Neural progenitor cell (in vitro differentiated cells): ENCODE measurements around the gene FMC1. TPM values are rescaled to one million over a fixed set of nuclear protein-coding genes. Genes with fewer than 3 reads are reported as not detected.
A peak's percentile ranks its signal among the peaks of the same experiment; 100 is the strongest.
"Not testable (repeated sequence)": the region's sequence is repeated elsewhere in the genome, so short reads cannot be mapped to it uniquely, and the experiment has no call there.

Experiments used
- DNase-seq: peaks from one replicate; pipeline ENCODE4 v3.0.0-alpha.2; 2016; ENCODE audit warnings: low spot score
- H2AFZ ChIP-seq: fragments of 200-600 bp; sonication (generic); replicated peaks from 2 replicates; pipeline ENCODE4 v1.6.1; 2016; ENCODE audit warnings: antibody characterized with exemption
- H3F3A ChIP-seq: fragments of 200-600 bp; sonication (generic); 2 replicates; pipeline ENCODE4 v1.6.1; 2016; ENCODE audit warnings: antibody characterized with exemption, low read depth
- H3K27ac ChIP-seq: fragments of 200-600 bp; sonication (generic); 2 replicates; pipeline ENCODE4 v1.5.1; 2016; ENCODE audit warnings: mild to moderate bottlenecking
- H3K27me3 ChIP-seq: fragments of 200-600 bp; sonication (generic); 2 replicates; pipeline ENCODE4 v1.6.1; 2016; ENCODE audit warnings: mild to moderate bottlenecking, moderate library complexity
- H3K36me3 ChIP-seq: fragments of 200-600 bp; sonication (generic); 2 replicates; pipeline ENCODE4 v1.5.1; 2016
- H3K4me1 ChIP-seq: fragments of 200-600 bp; sonication (generic); 2 replicates; pipeline ENCODE4 v1.6.1; 2016; ENCODE audit warnings: mixed run types
- H3K4me2 ChIP-seq: fragments of 200-600 bp; sonication (generic); 2 replicates; pipeline ENCODE4 v1.6.1; 2016
- H3K4me3 ChIP-seq: fragments of 200-600 bp; sonication (generic); 2 replicates; pipeline ENCODE4 v1.5.1; 2016
- H3K79me2 ChIP-seq: fragments of 200-600 bp; sonication (generic); 2 replicates; pipeline ENCODE4 v1.6.1; 2016; ENCODE audit warnings: low read depth
- H3K9ac ChIP-seq: fragments of 200-600 bp; sonication (generic); 2 replicates; pipeline ENCODE4 v1.6.1; 2016
- H3K9me3 ChIP-seq: fragments of 200-600 bp; sonication (generic); 2 replicates; pipeline ENCODE4 v1.5.1; 2016; ENCODE audit warnings: low read depth
- H4K20me1 ChIP-seq: fragments of 200-600 bp; sonication (generic); 2 replicates; pipeline ENCODE4 v1.6.1; 2016; ENCODE audit warnings: low read depth
- H3K27ac Mint-ChIP-seq: 3 replicates; pipeline ENCODE4 v1.8.0; 2021; ENCODE audit warnings: mixed read lengths
- H3K27me3 Mint-ChIP-seq: 2 replicates; pipeline ENCODE4 v1.8.0; 2022; ENCODE audit warnings: low read depth, mild to moderate bottlenecking, inconsistent platforms, moderate library complexity, mixed read lengths; ENCODE audit not compliant: insufficient read depth
- H3K36me3 Mint-ChIP-seq: 3 replicates; pipeline ENCODE4 v1.8.0; 2021; ENCODE audit warnings: mixed read lengths
- H3K4me1 Mint-ChIP-seq: 3 replicates; pipeline ENCODE4 v1.8.0; 2021; ENCODE audit warnings: mixed read lengths
- H3K4me3 Mint-ChIP-seq: 3 replicates; pipeline ENCODE4 v1.8.0; 2021; ENCODE audit warnings: mild to moderate bottlenecking, moderate library complexity, mixed read lengths
- H3K9me3 Mint-ChIP-seq: 3 replicates; pipeline ENCODE4 v1.8.0; 2020; ENCODE audit warnings: mixed read lengths
- EZH2 ChIP-seq: fragments of 200-600 bp; sonication (generic); IDR thresholded peaks from 2 replicates; pipeline ENCODE4 v1.6.1; 2017; ENCODE audit warnings: antibody characterized with exemption, mild to moderate bottlenecking, moderate library complexity
- EZH2phosphoT487 ChIP-seq: fragments of 200-600 bp; sonication (generic); IDR thresholded peaks from 2 replicates; pipeline ENCODE4 v1.6.1; 2017; ENCODE audit warnings: antibody characterized with exemption
- total RNA-seq: library from RNA; depleted of rRNA; stranded (reverse); fragments of >200 nt; gene quantifications from 2 replicates; pipeline ENCODE4 v1.2.3, GENCODE V29; 2015; ENCODE audit warnings: low replicate concordance
- TF ChIP-seq, protein P1 (sequence below): fragments of 200-600 bp; sonication (generic); IDR thresholded peaks from 2 replicates; pipeline ENCODE4 v1.5.1; 2017; ENCODE audit warnings: antibody characterized with exemption, mild to moderate bottlenecking

FMC1 gene
- total RNA-seq, 1 donor from 2014 or later = 8.1 TPM

DNA sequence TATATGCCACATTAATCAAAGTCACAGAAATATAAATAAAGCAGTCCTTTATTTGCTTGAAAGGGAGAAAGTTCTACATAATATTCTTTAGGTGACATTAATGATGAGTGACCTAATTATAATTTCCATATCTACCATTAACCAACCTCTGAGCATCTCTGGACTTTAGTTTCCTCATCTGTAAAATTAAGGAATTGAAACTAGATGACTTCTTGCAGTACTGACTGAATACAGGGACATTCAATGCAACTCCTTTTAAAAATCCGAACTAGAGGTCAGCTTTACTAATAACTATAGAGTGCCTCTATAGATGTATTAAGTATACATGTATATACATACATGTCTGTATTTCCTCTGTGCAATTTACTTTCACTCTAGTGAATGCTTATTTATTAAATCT is 3.9 kb downstream of the FMC1 start:
- H3K27me3 Mint-ChIP-seq = peaks cover 13% of the 10 kb centered on the region
- H2AFZ ChIP-seq = no peak overlapping the region
- H3K27ac Mint-ChIP-seq = no peak overlapping the region
- peaks cover 22% of the 10 kb centered on the region for H3K36me3 Mint-ChIP-seq
- peaks cover 24% of the 10 kb centered on the region for H3F3A ChIP-seq
- H4K20me1 ChIP-seq = no peaks in the 10 kb centered on the region
- no peak for TF ChIP-seq EZH2phosphoT487
- TF ChIP-seq, protein P1, sequence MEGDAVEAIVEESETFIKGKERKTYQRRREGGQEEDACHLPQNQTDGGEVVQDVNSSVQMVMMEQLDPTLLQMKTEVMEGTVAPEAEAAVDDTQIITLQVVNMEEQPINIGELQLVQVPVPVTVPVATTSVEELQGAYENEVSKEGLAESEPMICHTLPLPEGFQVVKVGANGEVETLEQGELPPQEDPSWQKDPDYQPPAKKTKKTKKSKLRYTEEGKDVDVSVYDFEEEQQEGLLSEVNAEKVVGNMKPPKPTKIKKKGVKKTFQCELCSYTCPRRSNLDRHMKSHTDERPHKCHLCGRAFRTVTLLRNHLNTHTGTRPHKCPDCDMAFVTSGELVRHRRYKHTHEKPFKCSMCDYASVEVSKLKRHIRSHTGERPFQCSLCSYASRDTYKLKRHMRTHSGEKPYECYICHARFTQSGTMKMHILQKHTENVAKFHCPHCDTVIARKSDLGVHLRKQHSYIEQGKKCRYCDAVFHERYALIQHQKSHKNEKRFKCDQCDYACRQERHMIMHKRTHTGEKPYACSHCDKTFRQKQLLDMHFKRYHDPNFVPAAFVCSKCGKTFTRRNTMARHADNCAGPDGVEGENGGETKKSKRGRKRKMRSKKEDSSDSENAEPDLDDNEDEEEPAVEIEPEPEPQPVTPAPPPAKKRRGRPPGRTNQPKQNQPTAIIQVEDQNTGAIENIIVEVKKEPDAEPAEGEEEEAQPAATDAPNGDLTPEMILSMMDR = no peak
- no peak for TF ChIP-seq EZH2
- H3K27ac ChIP-seq = no peak overlapping the region
- no peak overlapping the region for H3K4me2 ChIP-seq
- H3K4me3 Mint-ChIP-seq = no peak overlapping the region
- no peak overlapping the region for H3K4me3 ChIP-seq
- DNase-seq = no peak
- H3K4me1 ChIP-seq = peaks cover 3% of the 10 kb centered on the region
- peaks cover 36% of the 10 kb centered on the region for H3K79me2 ChIP-seq
- no peaks in the 10 kb centered on the region for H3K27me3 ChIP-seq
- peaks cover 14% of the 10 kb centered on the region for H3K36me3 ChIP-seq
- no peak overlapping the region for H3K9ac ChIP-seq
- peaks cover 7% of the 10 kb centered on the region for H3K9me3 Mint-ChIP-seq
- no peaks in the 10 kb centered on the region for H3K9me3 ChIP-seq
- H3K4me1 Mint-ChIP-seq = peaks cover 18% of the 10 kb centered on the region

DNA sequence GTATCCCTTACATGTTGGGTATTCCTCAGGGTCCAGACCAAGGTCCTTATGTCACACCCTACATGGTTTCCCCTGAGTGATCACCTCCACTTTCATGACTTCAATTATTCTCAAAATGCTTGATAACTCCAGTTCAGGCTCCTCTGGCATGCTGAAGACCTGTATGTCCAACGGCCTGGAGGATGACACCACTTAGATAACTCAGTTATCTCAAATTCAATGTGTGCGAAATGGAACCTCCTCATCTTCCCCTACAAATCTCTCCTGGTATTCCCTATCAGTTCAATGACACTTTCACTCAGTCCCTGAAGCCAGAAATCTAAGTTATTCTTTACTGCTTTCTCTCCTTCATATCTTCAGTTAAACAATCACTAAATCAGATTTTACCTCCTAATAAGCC is 9.9 kb downstream of the FMC1 start:
- peaks cover 10% of the 10 kb centered on the region for H3F3A ChIP-seq
- no peak overlapping the region for H3K27ac Mint-ChIP-seq
- H3K27ac ChIP-seq = no peak overlapping the region
- H3K27me3 ChIP-seq = no peaks in the 10 kb centered on the region
- H3K9me3 Mint-ChIP-seq = no peaks in the 10 kb centered on the region
- H3K27me3 Mint-ChIP-seq = peaks cover 4% of the 10 kb centered on the region
- no peak overlapping the region for H3K4me3 Mint-ChIP-seq
- no peak overlapping the region for H3K4me2 ChIP-seq
- H3K4me1 ChIP-seq = no peaks in the 10 kb centered on the region
- DNase-seq = no peak
- no peaks in the 10 kb centered on the region for H4K20me1 ChIP-seq
- no peaks in the 10 kb centered on the region for H3K9me3 ChIP-seq
- no peaks in the 10 kb centered on the region for H3K79me2 ChIP-seq
- no peak overlapping the region for H2AFZ ChIP-seq
- H3K4me3 ChIP-seq = no peak overlapping the region
- peaks cover 8% of the 10 kb centered on the region for H3K36me3 ChIP-seq
- TF ChIP-seq EZH2 (no peak), EZH2phosphoT487 (no peak)
- TF ChIP-seq, protein P1 = no peak
- H3K4me1 Mint-ChIP-seq = no peaks in the 10 kb centered on the region
- peaks cover 35% of the 10 kb centered on the region for H3K36me3 Mint-ChIP-seq
- no peak overlapping the region for H3K9ac ChIP-seq

DNA sequence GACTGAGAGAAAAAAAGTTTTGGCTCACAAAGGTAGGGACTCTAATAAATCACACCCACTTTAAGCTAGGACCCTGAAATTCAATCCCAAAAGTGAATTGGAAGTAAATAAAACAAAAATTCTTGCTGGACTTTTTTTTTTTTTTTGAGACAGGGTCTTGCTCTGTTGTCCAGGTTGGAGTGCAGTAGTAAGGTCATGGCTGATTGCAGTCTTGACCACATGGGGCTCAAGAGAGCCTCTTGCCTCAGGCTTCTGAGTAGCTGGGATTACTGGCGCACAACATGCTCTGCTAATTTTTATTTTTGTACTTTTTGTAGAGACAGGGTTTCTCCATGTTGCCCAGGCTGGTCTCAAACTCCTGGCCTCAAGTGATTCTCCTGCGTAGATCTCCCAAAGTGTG is 13.6 kb downstream of the FMC1 start:
- Mint-ChIP-seq H3K4me1 (peaks cover 7% of the 10 kb centered on the region), H3K27me3 (peaks cover 7% of the 10 kb centered on the region), H3K27ac (no peak overlapping the region), H3K9me3 (no peaks in the 10 kb centered on the region), H3K4me3 (no peak overlapping the region), H3K36me3 (peaks cover 24% of the 10 kb centered on the region)
- Histone ChIP-seq H3K9ac (no peak overlapping the region), H3K4me3 (no peak overlapping the region), H3K36me3 (no peaks in the 10 kb centered on the region), H3K9me3 (no peaks in the 10 kb centered on the region), H3K4me2 (no peak overlapping the region), H3K27ac (no peak overlapping the region), H4K20me1 (no peaks in the 10 kb centered on the region), H3K79me2 (peaks cover 20% of the 10 kb centered on the region), H3K27me3 (no peaks in the 10 kb centered on the region), H2AFZ (no peak overlapping the region), H3F3A (peaks cover 20% of the 10 kb centered on the region), H3K4me1 (no peaks in the 10 kb centered on the region)
- no peak for DNase-seq
- TF ChIP-seq, protein P1 = no peak
- TF ChIP-seq EZH2 (no peak), EZH2phosphoT487 (no peak)

DNA sequence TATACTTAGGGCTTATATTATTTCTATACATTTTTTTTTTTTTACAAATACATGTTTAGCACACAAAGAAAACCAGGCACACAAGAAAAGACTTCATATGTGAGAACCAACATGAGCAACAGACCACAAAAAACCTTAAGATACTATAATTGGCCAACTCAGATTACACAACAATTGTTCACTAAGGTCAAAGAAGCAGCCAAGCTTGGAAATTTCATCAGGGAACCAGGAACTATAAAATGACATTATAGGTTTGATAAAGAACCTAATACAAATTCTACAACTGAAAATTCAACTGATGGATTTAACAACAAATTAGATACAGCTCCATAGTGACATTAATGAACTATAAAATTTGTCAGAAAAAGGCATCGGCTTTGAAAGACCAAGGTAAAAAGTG is 14.2 kb downstream of the FMC1 start:
- Mint-ChIP-seq H3K27me3 (peaks cover 7% of the 10 kb centered on the region), H3K4me3 (no peak overlapping the region), H3K36me3 (peaks cover 22% of the 10 kb centered on the region), H3K9me3 (no peaks in the 10 kb centered on the region), H3K4me1 (peaks cover 7% of the 10 kb centered on the region), H3K27ac (no peak overlapping the region)
- no peaks in the 10 kb centered on the region for H3K4me1 ChIP-seq
- no peak overlapping the region for H2AFZ ChIP-seq
- H3F3A ChIP-seq = peaks cover 24% of the 10 kb centered on the region
- H3K9ac ChIP-seq = no peak overlapping the region
- H3K9me3 ChIP-seq = no peaks in the 10 kb centered on the region
- TF ChIP-seq EZH2 = no peak
- TF ChIP-seq EZH2phosphoT487 = no peak
- TF ChIP-seq, protein P1 = no peak
- H3K79me2 ChIP-seq = peaks cover 20% of the 10 kb centered on the region
- no peak overlapping the region for H3K4me3 ChIP-seq
- no peaks in the 10 kb centered on the region for H4K20me1 ChIP-seq
- no peaks in the 10 kb centered on the region for H3K36me3 ChIP-seq
- H3K27me3 ChIP-seq = no peaks in the 10 kb centered on the region
- H3K4me2 ChIP-seq = no peak overlapping the region
- no peak overlapping the region for H3K27ac ChIP-seq
- no peak for DNase-seq

DNA sequence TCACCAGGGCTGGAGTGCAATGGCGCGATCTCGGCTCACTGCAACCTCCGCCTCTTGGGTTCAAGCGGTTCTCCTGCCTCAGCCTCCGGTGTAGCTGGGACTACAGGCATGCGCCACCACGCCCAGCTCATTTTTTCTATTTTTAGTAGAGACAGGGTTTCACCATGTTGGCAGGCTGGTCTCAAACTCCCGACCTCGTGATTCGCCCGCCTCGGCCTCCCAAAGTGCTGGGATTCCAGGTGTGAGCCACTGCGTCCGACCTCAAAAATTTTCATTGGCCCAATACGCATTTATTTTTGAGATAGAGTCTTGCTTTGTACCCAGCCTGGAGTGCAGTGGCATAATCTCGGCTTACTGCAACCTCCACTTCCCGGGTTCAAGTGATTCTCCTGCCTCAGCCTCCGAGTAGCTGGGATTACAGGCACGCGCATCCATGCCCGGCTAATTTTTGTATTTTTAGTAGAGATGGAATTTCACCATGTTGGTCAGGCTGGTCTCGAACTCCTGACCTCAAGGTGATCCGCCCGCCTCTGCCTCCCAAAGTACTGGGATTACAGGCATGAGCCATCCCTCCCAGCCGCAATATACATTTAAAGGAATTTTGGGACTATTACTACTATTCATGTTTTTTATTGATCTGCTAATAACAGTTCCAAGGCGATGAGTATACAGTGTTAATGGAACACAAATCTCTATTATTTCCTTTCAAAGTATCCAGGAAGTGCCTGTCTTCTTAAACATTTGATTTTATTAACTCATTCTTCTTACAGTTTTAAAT is 16.8 kb downstream of the FMC1 start:
- not testable (repeated sequence) for H3K9ac ChIP-seq, H3K36me3 ChIP-seq, H3K27me3 Mint-ChIP-seq, H3K27ac ChIP-seq, H3K27me3 ChIP-seq, DNase-seq, H2AFZ ChIP-seq, H3K27ac Mint-ChIP-seq, H3K9me3 Mint-ChIP-seq, H3K9me3 ChIP-seq
- Histone ChIP-seq H3F3A (peaks cover 38% of the 10 kb centered on the region), H3K4me1 (peaks cover 18% of the 10 kb centered on the region), H4K20me1 (peaks cover 15% of the 10 kb centered on the region), H3K4me2 (peak overlapping the region; percentile 82), H3K79me2 (peaks cover 45% of the 10 kb centered on the region), H3K4me3 (peak overlapping the region; percentile 84)
- peaks cover 21% of the 10 kb centered on the region for H3K4me1 Mint-ChIP-seq
- H3K36me3 Mint-ChIP-seq = peaks cover 11% of the 10 kb centered on the region
- peak overlapping the region; percentile 98 for H3K4me3 Mint-ChIP-seq
